Hepatocyte (in vitro differentiated cells): ENCODE data around the gene TMEM182. TPM values are rescaled to one million over a fixed set of nuclear protein-coding genes. Genes with fewer than 3 reads are reported as not detected.

ENCODE experiments used
- DNase-seq: peaks from one replicate; pipeline ENCODE4 v3.0.0-alpha.2; 2016; ENCODE audit warnings: low spot score
- H2AFZ ChIP-seq: fragments of 200-600 bp; sonication (generic); 2 replicates; pipeline ENCODE4 v1.6.0; 2016; ENCODE audit warnings: antibody characterized with exemption, mild to moderate bottlenecking
- H3K27ac ChIP-seq: fragments of 200-600 bp; sonication (generic); 2 replicates; pipeline ENCODE4 v1.5.1; 2016; ENCODE audit warnings: mild to moderate bottlenecking
- H3K27me3 ChIP-seq: fragments of 200-600 bp; sonication (generic); 2 replicates; pipeline ENCODE4 v1.6.1; 2016
- H3K36me3 ChIP-seq: fragments of 200-600 bp; sonication (generic); replicated peaks from 2 replicates; pipeline ENCODE4 v1.5.1; 2016; ENCODE audit warnings: low read depth; ENCODE audit not compliant: insufficient read depth
- H3K4me1 ChIP-seq: fragments of 200-600 bp; sonication (generic); 2 replicates; pipeline ENCODE4 v1.5.1; 2016; ENCODE audit warnings: mild to moderate bottlenecking, moderate library complexity; ENCODE audit not compliant: insufficient read depth
- H3K4me2 ChIP-seq: fragments of 200-600 bp; sonication (generic); 2 replicates; pipeline ENCODE4 v1.6.0; 2016
- H3K4me3 ChIP-seq: fragments of 200-600 bp; sonication (generic); 2 replicates; pipeline ENCODE4 v1.5.1; 2016; ENCODE audit warnings: mild to moderate bottlenecking
- H3K79me2 ChIP-seq: fragments of 200-600 bp; sonication (generic); 2 replicates; pipeline ENCODE4 v1.6.0; 2017; ENCODE audit warnings: mild to moderate bottlenecking
- H3K9me2 ChIP-seq: fragments of 200-600 bp; sonication (generic); replicated peaks from 2 replicates; pipeline ENCODE4 v1.6.0; 2017; ENCODE audit warnings: mild to moderate bottlenecking; ENCODE audit not compliant: insufficient read depth
- H3K9me3 ChIP-seq: fragments of 200-600 bp; sonication (generic); 2 replicates; pipeline ENCODE4 v1.5.1; 2016; ENCODE audit warnings: low read depth, mild to moderate bottlenecking
- H4K20me1 ChIP-seq: fragments of 200-600 bp; sonication (generic); 2 replicates; pipeline ENCODE4 v1.6.0; 2016; ENCODE audit warnings: mild to moderate bottlenecking; ENCODE audit not compliant: insufficient read depth, poor library complexity, severe bottlenecking
- CTCF ChIP-seq: fragments of 200-600 bp; sonication (generic); IDR thresholded peaks from 2 replicates; pipeline ENCODE4 v1.5.1; 2016; ENCODE audit warnings: antibody characterized with exemption, mild to moderate bottlenecking; ENCODE audit not compliant: poor library complexity
- EZH2 ChIP-seq: fragments of 200-600 bp; sonication (generic); IDR thresholded peaks from 2 replicates; pipeline ENCODE4 v1.6.1; 2016; ENCODE audit warnings: antibody characterized with exemption, mild to moderate bottlenecking, borderline replicate concordance
- EZH2phosphoT487 ChIP-seq: fragments of 200-600 bp; sonication (generic); IDR thresholded peaks from one replicate; pipeline ENCODE4 v1.6.1; 2018; ENCODE audit warnings: antibody characterized with exemption, mild to moderate bottlenecking, low read depth, moderate library complexity; ENCODE audit not compliant: unreplicated experiment, severe bottlenecking
- WGBS: methylation state at CpG from one replicate; pipeline ENCODE4 v1.1.6; 2016; ENCODE audit warnings: low lambda C conversion rate; ENCODE audit errors: missing lambda C conversion rate; 5-methylcytosine and 5-hydroxymethylcytosine counted together
- polyA plus RNA-seq: library from polyadenylated mRNA; unstranded; fragments of >200 nt; fragmentation: Nextera tagmentation; extraction: Ambion mirVana; gene quantifications from 2 replicates; pipeline ENCODE4 v1.2.1, GENCODE V29; 2016
- total RNA-seq: library from RNA; depleted of rRNA; stranded (reverse); fragments of >200 nt; gene quantifications from 2 replicates; pipeline ENCODE4 v1.2.3, GENCODE V29; 2014

TMEM182 gene
- total RNA-seq, result 2.6 and 5.1 TPM in 2 replicates
- 3.3 and 3.5 TPM in 2 replicates for polyA plus RNA-seq

- Histone ChIP-seq H4K20me1 (no peaks in the 10 kb centered on the region), H2AFZ (no peak within 1 kb of the TSS), H3K27ac (no peak within 1 kb of the TSS), H3K4me3 (no peak within 1 kb of the TSS), H3K36me3 (no peaks in the 10 kb centered on the region), H3K79me2 (no peaks in the 10 kb centered on the region), H3K4me1 (no peaks in the 10 kb centered on the region), H3K9me3 (no peaks in the 10 kb centered on the region), H3K4me2 (no peak within 1 kb of the TSS), H3K27me3 (no peaks in the 10 kb centered on the region), H3K9me2 (no peaks in the 10 kb centered on the region)
- TF ChIP-seq EZH2 (no peak), CTCF (no peak), EZH2phosphoT487 (no peak)
- whole genome bisulfite sequencing, result 98% methylated on average over 4 of the region's 4 CpGs
- DNase-seq, result no peak
These were observed at the start of gene TMEM182 for GRCh38 chr2:102761763-102762162. Gene TMEM182 (plus strand): TSS chr2:102762031. CDS start chr2:102762218, 187 bp downstream.

GRCh38 chr2:102717308-102718018 is 44.4 kb upstream of the TMEM182 start:
- DNase-seq, result no peak
- no peaks in the 10 kb centered on the region for H3K9me2 ChIP-seq
- H3K4me2 ChIP-seq, result no peak overlapping the region
- H3K79me2 ChIP-seq, result no peaks in the 10 kb centered on the region
- H3K4me3 ChIP-seq, result no peak overlapping the region
- H4K20me1 ChIP-seq, result no peaks in the 10 kb centered on the region
- H3K9me3 ChIP-seq, result no peaks in the 10 kb centered on the region
- 84% methylated on average over 5 of the region's 5 CpGs for WGBS
- no peak overlapping the region for H2AFZ ChIP-seq
- no peaks in the 10 kb centered on the region for H3K4me1 ChIP-seq
- H3K27ac ChIP-seq, result no peak overlapping the region
- TF ChIP-seq EZH2phosphoT487 (no peak), CTCF (no peak), EZH2 (no peak)
- H3K36me3 ChIP-seq, result no peaks in the 10 kb centered on the region
- no peaks in the 10 kb centered on the region for H3K27me3 ChIP-seq

GRCh38 chr2:102718387-102719316 is 43.2 kb upstream of the TMEM182 start:
- Histone ChIP-seq H3K27me3 (no peaks in the 10 kb centered on the region), H3K79me2 (no peaks in the 10 kb centered on the region), H3K4me1 (no peaks in the 10 kb centered on the region), H3K36me3 (no peaks in the 10 kb centered on the region), H3K9me2 (no peaks in the 10 kb centered on the region), H4K20me1 (no peaks in the 10 kb centered on the region), H2AFZ (no peak overlapping the region), H3K4me3 (no peak overlapping the region), H3K9me3 (no peaks in the 10 kb centered on the region), H3K4me2 (no peak overlapping the region), H3K27ac (no peak overlapping the region)
- TF ChIP-seq EZH2, result no peak
- TF ChIP-seq EZH2phosphoT487, result no peak
- TF ChIP-seq CTCF, result no peak
- DNase-seq, result no peak
- WGBS, result 97% methylated on average over 26 of the region's 26 CpGs
